Measurements from ENCODE around the gene SLC6A9. TPM values are rescaled to one million over a fixed set of nuclear protein-coding genes. Genes with fewer than 3 reads are reported as not detected.

The SLC6A9 gene
- total RNA-seq, 2 donors from 2014 or later, result 21.7 to 26.1 TPM

DNA sequence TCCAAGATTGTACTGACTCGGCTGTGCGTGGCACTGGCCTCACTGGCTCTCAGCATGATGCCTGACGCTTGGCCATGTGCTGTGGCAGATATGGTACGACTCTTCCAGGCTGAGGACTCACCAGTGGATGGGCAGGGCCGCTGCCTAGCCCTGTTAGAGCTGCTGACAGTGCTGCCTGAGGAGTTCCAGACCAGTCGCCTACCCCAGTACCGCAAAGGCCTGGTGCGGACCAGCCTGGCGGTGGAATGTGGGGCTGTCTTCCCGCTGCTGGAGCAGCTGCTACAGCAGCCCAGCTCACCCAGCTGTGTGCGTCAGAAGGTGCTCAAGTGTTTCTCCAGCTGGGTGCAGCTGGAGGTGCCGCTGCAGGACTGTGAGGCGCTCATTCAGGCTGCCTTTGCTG lies 81.6 kb downstream of the SLC6A9 start:
- Histone ChIP-seq H3K9ac (ENCODE audit: low read depth in 2 of 2, low read length in 2 of 2) (no peak overlapping the region), H3K27me3 (no peaks in the 10 kb centered on the region), H3K9me3 (no peaks in the 10 kb centered on the region), H3K4me1 (peaks cover 14% of the 10 kb centered on the region), H3K27ac (no peak overlapping the region), H3K4me3 (no peak overlapping the region), H3K36me3 (no peaks in the 10 kb centered on the region)
- no peak for DNase-seq
- TF ChIP-seq, protein P1, sequence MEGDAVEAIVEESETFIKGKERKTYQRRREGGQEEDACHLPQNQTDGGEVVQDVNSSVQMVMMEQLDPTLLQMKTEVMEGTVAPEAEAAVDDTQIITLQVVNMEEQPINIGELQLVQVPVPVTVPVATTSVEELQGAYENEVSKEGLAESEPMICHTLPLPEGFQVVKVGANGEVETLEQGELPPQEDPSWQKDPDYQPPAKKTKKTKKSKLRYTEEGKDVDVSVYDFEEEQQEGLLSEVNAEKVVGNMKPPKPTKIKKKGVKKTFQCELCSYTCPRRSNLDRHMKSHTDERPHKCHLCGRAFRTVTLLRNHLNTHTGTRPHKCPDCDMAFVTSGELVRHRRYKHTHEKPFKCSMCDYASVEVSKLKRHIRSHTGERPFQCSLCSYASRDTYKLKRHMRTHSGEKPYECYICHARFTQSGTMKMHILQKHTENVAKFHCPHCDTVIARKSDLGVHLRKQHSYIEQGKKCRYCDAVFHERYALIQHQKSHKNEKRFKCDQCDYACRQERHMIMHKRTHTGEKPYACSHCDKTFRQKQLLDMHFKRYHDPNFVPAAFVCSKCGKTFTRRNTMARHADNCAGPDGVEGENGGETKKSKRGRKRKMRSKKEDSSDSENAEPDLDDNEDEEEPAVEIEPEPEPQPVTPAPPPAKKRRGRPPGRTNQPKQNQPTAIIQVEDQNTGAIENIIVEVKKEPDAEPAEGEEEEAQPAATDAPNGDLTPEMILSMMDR (IDR thresholded peaks at IDR 0.05), result no peak
- intact Hi-C loops (cut with DNase I), result no loop called here

DNA sequence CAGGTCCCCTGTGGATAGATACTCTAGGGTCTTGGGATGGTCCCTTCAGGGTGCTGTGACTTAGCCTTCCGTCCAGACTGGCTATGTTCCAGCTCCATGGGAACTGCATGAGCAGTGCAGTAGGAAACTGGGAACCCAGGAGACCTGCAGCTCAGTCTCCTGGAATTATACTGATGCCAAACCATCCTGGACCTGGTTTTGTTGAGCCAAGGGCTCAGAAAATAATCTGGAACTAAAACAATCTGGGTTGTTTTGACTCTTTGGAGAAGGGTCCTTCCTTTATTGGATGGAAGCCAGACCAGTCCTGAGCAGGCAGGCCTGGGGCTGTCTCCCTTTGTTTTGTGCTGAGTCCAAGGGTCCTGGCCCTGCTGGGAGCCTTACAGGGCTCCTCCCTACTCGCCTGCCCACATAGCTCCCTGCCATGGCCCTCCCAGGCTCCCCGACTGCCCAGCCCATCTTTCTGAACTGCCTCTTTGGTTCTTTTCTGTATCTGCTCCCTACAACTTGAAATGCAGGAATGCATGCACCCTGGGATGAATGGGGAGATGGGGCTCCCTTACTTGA lies 83.3 kb downstream of the SLC6A9 start:
- H3K4me1 ChIP-seq, result peaks cover 14% of the 10 kb centered on the region
- intact Hi-C loops (cut with DNase I), result no loop called here
- peak overlapping the region; percentile 93 to 94 for H3K9ac ChIP-seq (ENCODE audit: low read depth in 2 of 2, low read length in 2 of 2)

DNA sequence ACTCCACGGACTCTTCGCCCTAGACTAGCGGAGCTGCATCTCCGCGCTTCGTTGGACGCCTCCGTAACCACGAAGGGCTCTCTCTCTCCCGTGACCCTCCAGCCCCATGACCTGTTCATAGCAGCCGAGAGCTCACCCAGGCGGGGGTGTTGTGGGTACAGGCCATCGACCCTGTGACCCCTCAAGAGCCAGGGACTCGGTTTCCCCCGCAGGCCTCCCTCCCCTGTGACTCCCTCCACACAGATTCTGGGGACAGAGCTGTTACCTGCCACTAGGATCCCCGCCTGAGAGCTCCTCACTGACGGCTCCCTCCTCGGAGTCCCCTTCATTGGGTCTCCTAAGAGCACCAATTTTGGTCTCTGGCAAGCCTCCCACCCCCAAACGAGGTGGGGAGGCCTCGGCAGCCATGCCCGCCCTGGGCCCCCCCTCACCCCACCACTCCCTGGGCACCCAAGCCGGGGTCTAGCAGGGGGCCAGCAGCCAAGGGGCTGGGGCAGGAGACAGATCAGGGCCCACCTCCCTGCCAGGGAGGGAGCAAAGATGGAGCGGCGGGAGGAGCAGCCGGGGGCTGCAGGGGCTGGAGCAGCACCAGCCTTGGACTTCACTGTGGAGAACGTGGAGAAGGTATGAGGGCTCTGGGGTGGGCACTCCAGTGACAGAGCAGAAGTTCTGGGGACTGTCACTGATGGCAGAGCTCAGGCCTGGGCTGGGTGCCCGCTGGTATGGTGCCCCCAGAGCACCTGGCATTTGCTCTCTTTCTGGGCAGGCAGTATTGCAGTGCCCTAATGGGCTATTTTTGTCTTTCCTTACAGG lies 84.0 kb downstream of the SLC6A9 start:
- Histone ChIP-seq H3K27ac (peak overlapping the region; percentile 91), H3K4me1 (peaks cover 14% of the 10 kb centered on the region), H3K9ac (ENCODE audit: low read depth in 2 of 2, low read length in 2 of 2) (peak overlapping the region; percentile 93 to 94), H3K9me3 (no peaks in the 10 kb centered on the region), H3K27me3 (no peaks in the 10 kb centered on the region), H3K4me3 (peak overlapping the region; percentile 91), H3K36me3 (no peaks in the 10 kb centered on the region)
- no peak for DNase-seq
- intact Hi-C loops (cut with DNase I), result no loop called here
- TF ChIP-seq, protein P1 (IDR thresholded peaks at IDR 0.05), result no peak

More for the DNA sequence above, 83.3 kb downstream of the SLC6A9 start:
- Histone ChIP-seq H3K9me3 (no peaks in the 10 kb centered on the region), H3K27me3 (no peaks in the 10 kb centered on the region), H3K36me3 (no peaks in the 10 kb centered on the region), H3K27ac (no peak overlapping the region), H3K4me3 (peak overlapping the region; percentile 91)
- TF ChIP-seq, protein P1 (IDR thresholded peaks at IDR 0.05), result no peak
- DNase-seq, result no peak

Other genes with a start within 250 kb of the SLC6A9 start
- gene ARTN, start 97.7 kb downstream of the SLC6A9 start, total RNA-seq, result 1 to 10 TPM; 5.1 to 8.3 TPM
- gene IPO13, start 84.5 kb downstream of the SLC6A9 start, total RNA-seq, result 10 to 100 TPM; 17.3 to 27.9 TPM
- 10 to 100 TPM; 11.5 to 43.1 TPM for gene DPH2, start 61.5 kb downstream of the SLC6A9 start, total RNA-seq
- 100 to 1,000 TPM; 183 to 270 TPM for gene ATP6V0B, start 56.5 kb downstream of the SLC6A9 start, total RNA-seq
- 10 to 100 TPM; 26.6 to 38.5 TPM for gene B4GALT2, start 52.3 kb downstream of the SLC6A9 start, total RNA-seq
- 10 to 100 TPM; 20.3 to 24.6 TPM for gene CCDC24, start 39.9 kb downstream of the SLC6A9 start, total RNA-seq
- not detected for gene KLF17, start 87.4 kb upstream of the SLC6A9 start, total RNA-seq
- gene KLF18, start 110.2 kb upstream of the SLC6A9 start, total RNA-seq, result not detected
- gene DMAP1, start 182.0 kb upstream of the SLC6A9 start, total RNA-seq, result 10 to 100 TPM; 30.6 to 51.5 TPM